GM21619 (cell line): ENCODE data around the gene ARMC12.
"Not testable (repeated sequence)": the region's sequence is repeated elsewhere in the genome, so short reads cannot be mapped to it uniquely, and the experiment has no call there.

ENCODE experiments used
- ATAC-seq: cut with Tn5 transposase; IDR thresholded peaks from one replicate; pipeline ENCODE4 v1.9.1; 2021; ENCODE audit not compliant: unreplicated experiment

ARMC12 gene

GRCh38 chr6:35731736-35732532 is 4.9 kb upstream of the ARMC12 start:
- ATAC-seq = peak; percentile 41

GRCh38 chr6:35733633-35734032 is 3.2 kb upstream of the ARMC12 start:
- no peak for ATAC-seq

DNA sequence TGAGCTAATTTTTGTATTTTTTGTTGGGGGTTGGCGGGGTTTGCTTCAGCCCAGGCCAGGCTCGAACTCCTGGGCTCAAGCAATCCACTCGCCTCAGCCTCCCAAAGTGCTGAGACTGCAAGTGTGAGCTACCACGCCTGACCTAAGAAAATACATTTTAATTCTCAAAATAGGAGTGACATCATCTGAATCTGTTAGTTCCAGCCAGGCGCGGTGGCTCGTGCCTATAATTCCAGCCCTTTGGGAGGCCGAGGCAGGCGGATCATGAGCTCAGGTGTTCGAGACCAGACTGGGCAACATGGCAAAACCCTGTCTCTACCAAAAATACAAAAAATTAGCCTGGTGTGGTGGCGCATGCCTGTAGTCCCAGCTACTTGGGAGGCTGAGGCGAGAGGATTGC is 2.5 kb upstream of the ARMC12 start:
- ATAC-seq = not testable (repeated sequence)

DNA sequence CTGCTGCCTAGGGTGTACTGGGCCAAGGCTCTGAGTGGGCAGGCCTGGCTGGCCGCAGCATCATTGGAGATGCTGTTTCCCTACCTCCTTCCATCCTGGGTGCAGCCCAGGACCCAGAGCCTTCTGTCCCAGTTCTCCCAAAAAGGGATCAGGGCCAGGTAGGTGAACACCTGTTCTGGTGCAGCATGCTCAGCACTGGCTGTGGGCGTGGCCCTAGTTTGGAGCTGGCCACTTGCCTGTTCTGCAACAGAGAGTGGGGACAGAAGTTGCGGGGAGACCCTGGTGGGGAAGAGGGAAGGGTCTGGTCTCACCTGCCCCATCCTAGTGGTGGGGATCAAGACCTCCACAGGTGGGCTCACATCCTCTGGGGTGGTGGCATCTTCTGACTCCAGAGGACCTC is 1.4 kb upstream of the ARMC12 start:
- no peak for ATAC-seq

DNA sequence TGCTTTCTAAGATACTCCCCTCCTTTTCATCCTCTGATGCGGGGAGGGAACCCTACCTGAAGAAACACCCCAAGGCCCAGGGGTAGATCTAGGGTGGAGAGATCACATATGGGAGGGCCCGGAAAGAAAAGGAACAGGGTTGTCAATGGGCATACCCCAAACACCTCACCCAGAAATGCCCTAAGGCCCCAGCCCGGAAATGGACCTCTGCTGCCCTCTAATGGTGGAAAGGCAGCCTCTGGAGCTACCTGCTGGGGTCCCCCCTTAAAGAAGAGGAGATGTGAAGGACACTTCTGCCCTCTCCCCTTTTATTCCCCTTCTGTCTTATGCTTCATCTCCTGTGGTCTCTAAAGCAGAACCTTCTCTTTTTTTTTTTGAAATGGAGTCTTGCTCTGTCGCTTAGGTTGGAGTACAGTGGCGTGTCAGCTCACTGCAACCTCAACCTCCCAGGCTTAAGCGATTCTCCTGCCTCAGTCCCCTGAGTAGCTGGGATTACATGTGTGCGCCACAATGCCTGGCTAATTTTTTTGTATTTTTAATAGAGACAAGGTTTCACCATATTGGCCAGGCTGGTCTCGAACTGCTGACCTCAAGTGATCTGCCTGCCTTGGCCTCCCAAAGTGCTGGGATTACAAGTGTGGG is 458 bp upstream of the ARMC12 start:
- ATAC-seq = no peak

DNA sequence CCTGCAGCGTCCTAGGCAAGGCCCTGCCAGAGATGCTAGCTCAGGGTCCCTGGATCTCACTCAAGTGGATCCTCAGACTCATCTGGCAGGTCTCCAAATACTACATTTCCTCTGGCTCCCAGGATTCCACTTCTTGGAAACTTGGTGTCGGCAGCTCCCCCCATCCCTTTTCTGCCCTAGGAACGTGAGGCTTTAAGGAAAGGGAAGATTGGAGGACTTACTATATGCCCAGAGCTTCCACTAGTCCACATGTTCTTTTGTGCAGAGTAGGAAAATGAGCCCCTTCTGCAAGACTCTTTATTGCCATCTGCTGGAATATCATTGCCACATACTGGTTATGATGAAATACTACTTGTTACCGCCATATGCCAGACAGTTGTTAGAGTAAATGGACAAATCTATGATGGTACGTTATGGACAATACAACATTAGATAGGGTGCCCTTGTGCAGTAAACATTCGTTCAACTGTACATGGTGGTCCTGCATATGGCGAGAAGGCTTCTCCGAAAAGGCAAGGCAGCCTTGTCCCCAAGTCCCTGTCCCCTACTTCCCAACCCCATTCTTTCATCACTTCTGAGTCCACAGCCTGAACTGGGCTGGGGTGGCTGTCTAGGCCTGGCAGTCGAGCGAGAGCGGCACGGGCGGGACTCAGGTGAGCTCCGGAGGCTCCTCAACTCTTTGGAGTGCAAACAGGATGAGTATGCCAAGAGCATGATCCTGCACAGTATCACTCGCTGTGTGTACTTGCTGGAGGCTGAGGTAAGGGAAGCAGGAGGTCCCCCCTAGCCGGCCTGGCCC is 780 bp downstream of the ARMC12 start:
- peak; percentile 53 for ATAC-seq

- ATAC-seq = no peak
Measured at GRCh38 chr6:35739645-35740524, 3.1 kb downstream of the ARMC12 start.

GRCh38 chr6:35742842-35743241 is 6.0 kb downstream of the ARMC12 start:
- no peak for ATAC-seq

DNA sequence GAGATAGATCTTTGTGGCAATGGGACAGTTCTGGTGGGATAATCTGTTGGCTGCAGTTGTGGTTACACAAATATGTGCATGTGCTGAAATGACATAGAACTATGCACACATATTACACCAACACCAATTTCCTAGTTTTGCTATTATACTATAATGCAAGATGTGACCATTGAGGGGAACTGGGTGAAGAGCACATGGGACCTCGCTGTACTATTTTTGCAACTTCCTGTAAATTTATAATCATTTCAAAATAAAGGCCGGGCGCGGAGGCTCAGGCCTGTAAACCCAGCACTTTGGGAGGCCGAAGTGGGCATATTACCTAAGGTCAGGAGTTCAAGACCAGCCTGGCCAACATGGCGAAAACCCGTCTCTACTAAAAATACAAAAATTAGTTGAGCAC is 8.7 kb downstream of the ARMC12 start:
- no peak for ATAC-seq

- no peak for ATAC-seq
Measured at GRCh38 chr6:35746516-35746915, 9.7 kb downstream of the ARMC12 start.

DNA sequence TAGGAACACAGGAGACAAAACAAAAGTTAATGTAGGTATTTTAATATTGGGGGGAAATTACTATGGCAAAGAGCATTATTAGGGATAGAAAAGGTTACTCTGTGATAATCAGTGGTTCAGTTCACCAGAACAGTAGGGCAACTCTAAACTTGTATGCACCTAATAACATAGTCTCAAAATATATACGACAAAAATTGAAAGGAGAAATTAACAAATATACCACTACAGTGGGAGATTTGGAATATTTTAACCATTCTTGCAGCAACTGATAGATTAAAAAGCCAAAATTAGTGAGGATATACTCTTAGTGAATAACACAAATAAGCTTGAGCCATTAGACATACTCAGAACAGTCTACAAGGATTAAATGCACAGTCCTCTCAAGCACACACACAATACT is 11.0 kb downstream of the ARMC12 start:
- ATAC-seq = no peak

- no peak for ATAC-seq
Measured at GRCh38 chr6:35750557-35750956, 13.7 kb downstream of the ARMC12 start.

DNA sequence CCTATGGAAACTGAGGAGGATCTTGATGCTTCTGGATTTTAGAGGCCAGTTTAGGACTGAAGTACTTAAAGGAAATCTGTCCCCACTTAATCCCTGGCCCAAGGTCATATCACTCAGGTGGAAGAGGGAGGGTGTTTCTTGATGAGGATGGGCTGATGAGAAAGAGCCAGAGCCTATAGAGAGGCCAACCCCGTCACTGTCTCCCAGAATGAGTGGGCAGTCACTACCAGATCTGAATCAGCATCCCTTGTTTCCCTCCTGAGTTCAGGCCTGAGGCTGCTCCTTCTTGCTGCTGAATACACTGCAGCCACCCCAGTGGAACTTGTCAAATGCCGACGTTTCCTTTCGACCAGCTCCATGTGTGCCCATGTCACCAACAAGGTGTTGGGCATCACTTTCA is 14.8 kb downstream of the ARMC12 start:
- ATAC-seq = no peak

- no peak for ATAC-seq
Measured at GRCh38 chr6:35752330-35752729, 15.5 kb downstream of the ARMC12 start.

DNA sequence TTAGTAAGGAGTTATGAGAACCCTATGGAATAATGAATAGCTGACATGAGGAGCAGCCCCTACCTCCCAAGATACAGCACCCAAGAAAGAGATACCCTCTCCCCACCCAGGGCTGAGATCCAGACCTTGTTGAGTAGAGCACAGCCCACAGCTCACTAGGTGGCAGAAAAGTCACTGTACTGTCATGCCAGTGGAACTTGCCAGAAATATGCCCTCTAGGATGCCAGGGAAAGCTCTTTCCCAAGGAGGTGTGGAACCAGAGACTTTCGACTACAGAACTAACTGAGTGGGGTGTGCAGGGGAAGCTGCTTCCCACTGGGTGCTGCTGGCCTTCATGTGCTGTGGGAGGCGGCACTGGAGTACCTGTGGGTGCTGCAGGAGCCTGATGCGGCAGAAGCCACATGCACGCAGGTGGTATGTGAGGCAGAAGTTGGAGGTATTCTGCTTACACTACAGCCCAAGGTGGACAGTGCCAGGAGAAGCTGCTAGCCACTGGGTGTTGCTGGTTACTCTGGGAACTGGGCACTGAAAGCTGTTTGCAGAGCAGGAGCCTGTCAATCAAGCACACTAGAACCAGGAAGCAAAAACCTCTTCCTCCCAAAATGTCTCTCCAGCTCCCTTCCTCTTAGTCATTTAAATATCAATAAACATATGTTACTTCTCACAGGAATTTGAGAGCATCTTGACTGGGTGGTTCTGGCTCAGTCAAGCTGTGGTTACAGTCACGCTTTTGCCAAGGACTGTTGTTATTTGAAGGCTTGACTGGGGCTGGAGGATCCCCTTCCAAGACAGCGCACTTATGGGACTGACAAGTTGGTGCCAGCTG is 17.8 kb downstream of the ARMC12 start:
- no peak for ATAC-seq

- no peak for ATAC-seq
Measured at GRCh38 chr6:35755278-35755924, 18.6 kb downstream of the ARMC12 start.

- no peak for ATAC-seq
Measured at GRCh38 chr6:35757456-35758123, 20.8 kb downstream of the ARMC12 start.

DNA sequence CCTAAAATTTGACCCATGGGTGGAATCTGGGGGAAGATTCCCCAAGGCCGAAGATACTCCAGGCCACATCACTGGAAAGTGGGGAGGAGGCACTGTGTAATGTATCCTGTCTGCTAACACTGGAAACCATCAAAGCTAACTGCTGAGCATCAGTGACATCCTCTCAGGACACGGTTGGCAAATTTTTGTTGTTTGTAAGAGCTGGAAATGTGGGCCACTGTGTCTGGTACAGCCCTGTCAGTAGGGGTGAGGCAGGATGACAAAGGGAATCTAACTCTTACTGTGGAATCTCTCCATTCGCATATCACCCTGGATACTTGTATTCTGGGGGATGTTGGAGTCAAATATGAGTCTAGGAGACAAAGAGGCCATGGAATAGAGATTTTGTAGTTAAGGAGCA is 22.6 kb downstream of the ARMC12 start:
- no peak for ATAC-seq

DNA sequence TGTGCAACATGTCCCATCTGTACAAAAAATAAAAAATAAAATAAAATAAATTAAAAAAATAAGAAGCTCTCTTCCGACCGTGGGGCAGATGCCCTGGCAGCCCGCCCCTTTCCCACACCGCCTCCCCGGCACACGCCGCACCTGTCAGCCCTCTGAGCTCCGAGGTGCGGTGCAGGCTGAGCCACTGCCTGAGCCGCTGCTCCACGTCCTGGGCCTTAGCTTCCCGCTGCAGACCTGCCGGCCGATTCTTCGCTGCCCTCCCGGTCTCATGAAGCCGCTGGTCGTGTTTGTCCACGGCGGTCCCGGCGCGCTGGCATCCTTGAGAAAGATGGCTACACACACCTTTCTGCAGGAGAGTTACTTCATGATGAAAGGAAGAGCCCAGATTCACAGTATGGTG is 28.9 kb downstream of the ARMC12 start:
- ATAC-seq = no peak
